ENCODE results near the gene GABRA5.
A peak's percentile ranks its signal among the peaks of the same experiment; 100 is the strongest.
"Not testable (repeated sequence)": the region's sequence is repeated elsewhere in the genome, so short reads cannot be mapped to it uniquely, and the experiment has no call there.

Gene GABRA5

GRCh38 chr15:26879706-26880105 is 12.8 kb downstream of the GABRA5 start:
- no peak for DNase-seq

DNA sequence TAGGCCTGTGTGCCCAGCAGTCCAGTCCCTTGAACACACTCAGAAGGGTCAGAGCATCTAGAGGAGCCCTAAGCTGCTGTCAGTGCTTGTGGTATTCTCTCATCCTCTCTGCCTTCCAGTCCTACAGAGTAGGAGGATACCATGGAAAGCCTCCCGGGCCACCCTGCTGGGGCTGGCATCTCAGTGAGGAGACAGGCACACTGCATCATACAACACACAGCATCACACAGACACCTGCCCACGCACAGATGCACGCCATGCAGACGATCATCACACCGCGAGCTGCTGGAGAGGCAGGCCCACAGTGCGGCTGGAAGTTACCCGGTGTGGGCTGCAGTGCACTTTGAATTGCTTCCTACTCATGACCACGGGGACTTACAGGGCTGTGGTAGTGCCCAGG is 15.2 kb downstream of the GABRA5 start:
- no peak for DNase-seq

GRCh38 chr15:26882616-26883365 is 15.9 kb downstream of the GABRA5 start:
- no peak for DNase-seq

- DNase-seq, result no peak
These were observed 16.6 kb downstream of the GABRA5 start for GRCh38 chr15:26883466-26883865.

- DNase-seq, result no peak
These were observed 19.7 kb downstream of the GABRA5 start for GRCh38 chr15:26886566-26886965.

- DNase-seq, result no peak
These were observed 21.2 kb downstream of the GABRA5 start for GRCh38 chr15:26887926-26888666.

DNA sequence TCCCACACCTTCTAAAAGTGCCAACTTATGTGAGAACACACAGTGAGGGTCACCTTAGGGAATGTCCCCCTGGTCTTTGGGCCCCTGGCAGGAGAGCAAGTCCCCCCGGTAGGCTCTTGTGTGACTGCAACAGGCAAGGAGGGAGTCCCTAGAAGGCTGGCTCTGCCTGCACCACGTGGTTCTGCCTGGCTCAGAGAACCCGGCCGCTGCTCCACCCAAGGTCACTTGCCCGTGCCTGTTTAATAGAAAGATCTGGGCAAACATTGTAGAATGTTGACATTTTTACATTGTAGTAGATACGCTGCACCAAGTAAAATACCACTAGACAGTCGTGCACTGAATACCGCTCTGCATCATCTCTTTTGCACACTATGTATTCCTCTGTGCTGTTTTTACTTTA is 21.9 kb downstream of the GABRA5 start:
- no peak for DNase-seq

DNA sequence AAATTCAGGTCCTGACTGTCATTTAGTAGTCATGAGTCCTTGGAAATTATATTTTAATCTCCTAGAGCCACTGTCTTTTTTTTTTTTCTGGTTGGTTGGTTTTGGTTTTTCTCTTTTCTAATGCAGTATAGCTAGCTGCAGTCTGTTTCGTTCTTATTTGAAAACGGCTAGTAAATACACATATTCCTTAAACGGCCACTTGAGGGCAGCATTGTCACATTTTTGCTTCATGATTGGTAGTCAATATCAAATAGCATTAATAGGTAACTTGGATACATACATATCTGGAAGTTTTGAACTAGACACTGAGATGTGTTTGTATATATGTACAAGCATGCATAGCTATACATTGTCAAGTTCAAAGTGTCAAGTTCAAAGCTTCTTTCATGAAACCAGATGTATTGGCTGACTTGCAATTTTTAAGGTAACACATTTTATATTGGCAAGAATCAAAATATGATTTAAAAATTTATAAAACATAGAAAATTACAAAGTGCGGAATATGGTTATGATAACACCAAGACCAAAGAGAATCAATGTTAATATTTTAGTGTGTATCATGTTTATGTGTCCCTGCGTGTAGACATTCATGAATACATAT is 22.5 kb downstream of the GABRA5 start:
- peak; percentile 7 for DNase-seq

GRCh38 chr15:26890451-26890850 is 23.6 kb downstream of the GABRA5 start:
- no peak for DNase-seq

GRCh38 chr15:26890988-26891387 is 24.1 kb downstream of the GABRA5 start:
- DNase-seq, result no peak

DNA sequence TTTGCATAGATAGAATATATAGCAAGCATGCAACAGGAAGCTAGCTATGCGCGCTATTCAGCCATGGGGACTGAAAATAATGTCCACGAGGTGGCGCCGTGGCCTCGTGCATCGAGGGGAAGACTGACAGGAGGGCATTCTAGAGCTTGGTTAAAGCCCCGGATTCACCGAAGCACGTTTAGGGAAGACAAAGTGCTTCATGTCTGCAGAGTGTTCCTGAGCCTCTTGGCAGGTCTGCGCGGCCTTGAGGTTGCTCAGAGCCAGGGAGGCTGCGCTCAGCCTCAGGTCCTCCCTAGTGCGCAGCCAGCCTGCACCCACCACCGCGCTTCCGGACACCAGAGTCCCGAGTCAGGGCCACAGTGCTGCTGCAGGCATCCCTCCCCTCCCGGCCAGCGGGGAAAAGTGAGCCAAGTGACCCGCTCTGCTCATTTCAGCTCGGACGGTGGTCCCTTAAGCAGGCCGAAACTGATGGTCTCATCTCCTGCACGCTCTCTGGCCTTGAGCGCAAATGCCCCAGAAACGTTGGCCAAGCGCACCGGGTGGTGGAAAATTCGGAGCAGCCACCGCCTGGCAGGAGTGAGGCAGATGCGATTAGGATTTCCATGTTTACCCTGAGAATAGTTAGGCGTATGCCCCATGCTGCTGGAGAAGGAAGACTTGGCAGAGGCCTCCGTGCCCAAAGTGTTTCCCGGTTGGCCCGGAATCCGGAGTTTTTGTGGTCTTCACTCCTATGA is 24.8 kb downstream of the GABRA5 start:
- DNase-seq, result no peak

GRCh38 chr15:26892182-26892518 is 25.3 kb downstream of the GABRA5 start:
- no peak for DNase-seq

DNA sequence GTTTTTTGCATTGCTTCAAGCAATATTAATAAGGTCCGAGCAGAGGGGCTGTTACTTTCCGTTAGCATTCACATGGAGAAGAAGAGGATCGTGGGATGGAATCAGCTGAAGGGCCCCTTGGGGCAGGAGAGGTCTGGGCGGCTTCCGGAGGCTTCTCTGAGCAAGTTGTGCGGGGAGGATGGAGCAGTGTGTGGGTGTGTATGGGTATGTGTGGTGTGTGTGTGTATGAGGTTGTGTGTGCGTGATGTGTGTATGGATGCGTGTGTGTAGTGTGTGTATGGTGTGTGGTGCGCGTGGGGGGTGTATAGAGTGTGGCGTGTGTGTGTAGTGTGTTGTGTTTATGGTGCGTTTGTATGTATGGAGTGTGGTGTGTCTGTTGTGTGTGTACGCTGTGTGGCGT is 25.8 kb downstream of the GABRA5 start:
- no peak for DNase-seq

- no peak for DNase-seq
These were observed 26.6 kb downstream of the GABRA5 start for GRCh38 chr15:26893351-26894065.

GRCh38 chr15:26894181-26894580 is 27.3 kb downstream of the GABRA5 start:
- DNase-seq, result no peak

- DNase-seq, result not testable (repeated sequence)
These were observed 28.5 kb downstream of the GABRA5 start for GRCh38 chr15:26895346-26895745.

GRCh38 chr15:26899658-26900057 is 32.8 kb downstream of the GABRA5 start:
- DNase-seq, result no peak

GRCh38 chr15:26901041-26901440 is 34.2 kb downstream of the GABRA5 start:
- no peak for DNase-seq

GRCh38 chr15:26910715-26911114 is 43.9 kb downstream of the GABRA5 start:
- DNase-seq, result no peak

DNA sequence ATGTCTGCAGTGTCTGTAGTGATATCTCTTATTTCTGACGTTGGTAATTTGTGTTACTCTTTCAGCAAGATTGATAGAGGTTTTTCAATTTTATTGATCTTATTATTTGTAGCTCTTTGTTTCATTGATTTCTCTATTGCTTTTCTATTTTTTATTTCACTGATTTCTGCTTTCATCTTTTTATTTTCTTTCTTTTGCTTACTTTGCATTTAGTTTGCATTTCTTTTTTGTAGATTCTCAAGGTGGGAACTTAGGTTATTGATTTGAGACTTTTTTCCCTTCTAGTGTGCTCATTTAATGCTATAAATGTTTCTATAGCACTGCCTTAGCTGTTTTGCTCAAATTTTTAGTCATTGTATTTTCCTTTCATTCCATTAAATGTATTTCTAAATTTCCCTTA is 54.6 kb downstream of the GABRA5 start:
- no peak for DNase-seq

GRCh38 chr15:26926081-26926480 is 59.2 kb downstream of the GABRA5 start:
- DNase-seq, result no peak

- DNase-seq, result no peak
These were observed 61.2 kb downstream of the GABRA5 start for GRCh38 chr15:26928051-26928450.

DNA sequence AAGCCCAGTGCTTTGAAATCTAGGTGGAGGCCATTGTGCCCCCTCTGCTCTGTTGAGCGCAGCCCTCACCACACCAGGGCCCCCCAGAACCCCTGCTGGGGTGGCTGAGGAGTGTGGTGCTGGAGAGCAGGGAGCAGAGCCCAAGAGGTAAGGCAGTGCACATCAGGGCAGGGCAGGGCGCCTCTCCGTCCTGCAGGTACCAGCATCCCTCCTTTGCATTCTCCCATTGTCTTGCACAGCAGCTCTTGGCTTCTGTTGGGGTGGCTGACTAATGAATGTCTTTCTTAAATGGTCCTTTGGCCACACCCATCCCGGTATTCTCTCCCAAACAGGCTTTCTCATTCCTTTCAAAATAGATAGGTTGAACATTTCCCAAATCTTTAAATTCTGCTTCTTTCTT is 62.7 kb downstream of the GABRA5 start:
- DNase-seq, result no peak

Measured in stimulated activated naive CD4-positive, alpha-beta T cell treated with Interleukin-2 at 50 U/mL for 16 hours (primary cell).